WTC11 (cell line): ENCODE data around the gene KNTC1.

Source experiments
- ATF1 ChIP-seq: sonication (generic); formaldehyde crosslinking; IDR thresholded peaks from 2 replicates; pipeline ENCODE4 v1.8.1; 2023; ENCODE audit warnings: mild to moderate bottlenecking, moderate library complexity, missing genetic modification reagents
- ATF6 ChIP-seq: sonication (generic); formaldehyde crosslinking; IDR thresholded peaks from 2 replicates; pipeline ENCODE4 v1.8.1; 2023; ENCODE audit warnings: mild to moderate bottlenecking, missing genetic modification reagents
- FOXJ3 ChIP-seq: sonication (generic); formaldehyde crosslinking; IDR thresholded peaks from 2 replicates; pipeline ENCODE4 v1.9.0; 2021; ENCODE audit warnings: missing genetic modification reagents, mild to moderate bottlenecking, borderline replicate concordance
- MAX ChIP-seq: sonication (generic); formaldehyde crosslinking; IDR thresholded peaks from 2 replicates; pipeline ENCODE4 v1.8.0; 2022; ENCODE audit warnings: mild to moderate bottlenecking, missing genetic modification reagents
- SP1 ChIP-seq: sonication (generic); formaldehyde crosslinking; conservative IDR thresholded peaks from 2 replicates; pipeline ENCODE4 v1.8.1; 2022; ENCODE audit warnings: missing genetic modification reagents
- TCF7 ChIP-seq: sonication (generic); formaldehyde crosslinking; IDR thresholded peaks from 2 replicates; pipeline ENCODE4 v1.8.0; 2022; ENCODE audit warnings: mild to moderate bottlenecking, low read depth, missing genetic modification reagents, moderate library complexity
- TP53 ChIP-seq: sonication (generic); formaldehyde crosslinking; IDR thresholded peaks from 2 replicates; pipeline ENCODE4 v1.8.1; 2023; ENCODE audit warnings: mild to moderate bottlenecking, missing genetic modification reagents
- TF ChIP-seq, protein P1 (sequence below): sonication (generic); formaldehyde crosslinking; IDR thresholded peaks from 2 replicates; pipeline ENCODE4 v1.8.1; 2023; ENCODE audit warnings: mild to moderate bottlenecking, missing genetic modification reagents, borderline replicate concordance
- TF ChIP-seq, protein P2 (sequence below): fragments of 200-600 bp; IDR thresholded peaks from 2 replicates; pipeline ENCODE4 v1.8.0; 2022; ENCODE audit warnings: antibody characterized with exemption
- TF ChIP-seq, protein P3 (sequence below): sonication (generic); formaldehyde crosslinking; IDR thresholded peaks from 2 replicates; pipeline ENCODE4 v1.8.1; 2022; ENCODE audit warnings: low read depth, mild to moderate bottlenecking, moderate library complexity, missing genetic modification reagents, borderline replicate concordance

DNA sequence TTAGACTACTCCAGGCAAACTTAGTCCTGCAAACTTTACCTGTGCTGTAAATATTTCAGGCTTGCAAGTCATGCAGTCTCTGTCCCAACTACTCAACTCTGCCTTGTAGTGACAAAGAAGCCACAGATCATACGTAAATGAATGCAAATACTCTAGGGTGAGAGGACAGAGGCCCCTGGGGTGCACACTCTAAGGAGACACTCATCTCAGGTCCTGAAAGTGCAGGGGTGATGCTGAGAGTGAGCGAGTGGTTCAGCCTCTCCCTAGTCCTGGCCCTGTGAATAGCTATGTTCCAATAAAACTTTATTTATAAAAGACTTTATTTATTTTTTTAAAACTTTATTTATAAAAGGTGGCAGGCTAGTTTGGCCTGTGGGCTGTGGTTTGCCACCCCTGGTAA lies 141.2 kb downstream of the KNTC1 start:
- TF ChIP-seq, protein P1, sequence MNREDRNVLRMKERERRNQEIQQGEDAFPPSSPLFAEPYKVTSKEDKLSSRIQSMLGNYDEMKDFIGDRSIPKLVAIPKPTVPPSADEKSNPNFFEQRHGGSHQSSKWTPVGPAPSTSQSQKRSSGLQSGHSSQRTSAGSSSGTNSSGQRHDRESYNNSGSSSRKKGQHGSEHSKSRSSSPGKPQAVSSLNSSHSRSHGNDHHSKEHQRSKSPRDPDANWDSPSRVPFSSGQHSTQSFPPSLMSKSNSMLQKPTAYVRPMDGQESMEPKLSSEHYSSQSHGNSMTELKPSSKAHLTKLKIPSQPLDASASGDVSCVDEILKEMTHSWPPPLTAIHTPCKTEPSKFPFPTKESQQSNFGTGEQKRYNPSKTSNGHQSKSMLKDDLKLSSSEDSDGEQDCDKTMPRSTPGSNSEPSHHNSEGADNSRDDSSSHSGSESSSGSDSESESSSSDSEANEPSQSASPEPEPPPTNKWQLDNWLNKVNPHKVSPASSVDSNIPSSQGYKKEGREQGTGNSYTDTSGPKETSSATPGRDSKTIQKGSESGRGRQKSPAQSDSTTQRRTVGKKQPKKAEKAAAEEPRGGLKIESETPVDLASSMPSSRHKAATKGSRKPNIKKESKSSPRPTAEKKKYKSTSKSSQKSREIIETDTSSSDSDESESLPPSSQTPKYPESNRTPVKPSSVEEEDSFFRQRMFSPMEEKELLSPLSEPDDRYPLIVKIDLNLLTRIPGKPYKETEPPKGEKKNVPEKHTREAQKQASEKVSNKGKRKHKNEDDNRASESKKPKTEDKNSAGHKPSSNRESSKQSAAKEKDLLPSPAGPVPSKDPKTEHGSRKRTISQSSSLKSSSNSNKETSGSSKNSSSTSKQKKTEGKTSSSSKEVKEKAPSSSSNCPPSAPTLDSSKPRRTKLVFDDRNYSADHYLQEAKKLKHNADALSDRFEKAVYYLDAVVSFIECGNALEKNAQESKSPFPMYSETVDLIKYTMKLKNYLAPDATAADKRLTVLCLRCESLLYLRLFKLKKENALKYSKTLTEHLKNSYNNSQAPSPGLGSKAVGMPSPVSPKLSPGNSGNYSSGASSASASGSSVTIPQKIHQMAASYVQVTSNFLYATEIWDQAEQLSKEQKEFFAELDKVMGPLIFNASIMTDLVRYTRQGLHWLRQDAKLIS (CRISPR knock-in tag), result no peak
- TF ChIP-seq, protein P2, sequence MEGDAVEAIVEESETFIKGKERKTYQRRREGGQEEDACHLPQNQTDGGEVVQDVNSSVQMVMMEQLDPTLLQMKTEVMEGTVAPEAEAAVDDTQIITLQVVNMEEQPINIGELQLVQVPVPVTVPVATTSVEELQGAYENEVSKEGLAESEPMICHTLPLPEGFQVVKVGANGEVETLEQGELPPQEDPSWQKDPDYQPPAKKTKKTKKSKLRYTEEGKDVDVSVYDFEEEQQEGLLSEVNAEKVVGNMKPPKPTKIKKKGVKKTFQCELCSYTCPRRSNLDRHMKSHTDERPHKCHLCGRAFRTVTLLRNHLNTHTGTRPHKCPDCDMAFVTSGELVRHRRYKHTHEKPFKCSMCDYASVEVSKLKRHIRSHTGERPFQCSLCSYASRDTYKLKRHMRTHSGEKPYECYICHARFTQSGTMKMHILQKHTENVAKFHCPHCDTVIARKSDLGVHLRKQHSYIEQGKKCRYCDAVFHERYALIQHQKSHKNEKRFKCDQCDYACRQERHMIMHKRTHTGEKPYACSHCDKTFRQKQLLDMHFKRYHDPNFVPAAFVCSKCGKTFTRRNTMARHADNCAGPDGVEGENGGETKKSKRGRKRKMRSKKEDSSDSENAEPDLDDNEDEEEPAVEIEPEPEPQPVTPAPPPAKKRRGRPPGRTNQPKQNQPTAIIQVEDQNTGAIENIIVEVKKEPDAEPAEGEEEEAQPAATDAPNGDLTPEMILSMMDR, result no peak
- no peak for TF ChIP-seq SP1 (CRISPR knock-in tag)
- no peak for TF ChIP-seq MAX (CRISPR knock-in tag)
- TF ChIP-seq ATF1 (CRISPR knock-in tag), result no peak
- no peak for TF ChIP-seq TP53 (CRISPR knock-in tag)
- no peak for TF ChIP-seq FOXJ3
- no peak for TF ChIP-seq ATF6
- TF ChIP-seq, protein P3, sequence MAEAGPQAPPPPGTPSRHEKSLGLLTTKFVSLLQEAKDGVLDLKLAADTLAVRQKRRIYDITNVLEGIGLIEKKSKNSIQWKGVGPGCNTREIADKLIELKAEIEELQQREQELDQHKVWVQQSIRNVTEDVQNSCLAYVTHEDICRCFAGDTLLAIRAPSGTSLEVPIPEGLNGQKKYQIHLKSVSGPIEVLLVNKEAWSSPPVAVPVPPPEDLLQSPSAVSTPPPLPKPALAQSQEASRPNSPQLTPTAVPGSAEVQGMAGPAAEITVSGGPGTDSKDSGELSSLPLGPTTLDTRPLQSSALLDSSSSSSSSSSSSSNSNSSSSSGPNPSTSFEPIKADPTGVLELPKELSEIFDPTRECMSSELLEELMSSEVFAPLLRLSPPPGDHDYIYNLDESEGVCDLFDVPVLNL (CRISPR knock-in tag), result no peak
- TF ChIP-seq TCF7, result no peak
